Measurements from ENCODE around the gene PIP4K2C.

- TF ChIP-seq CTCF (IDR thresholded peaks at IDR 0.05) = no peak
- TF ChIP-seq POLR2A (IDR thresholded peaks at IDR 0.05) = no peak
Measured at GRCh38 chr12:57624441-57625220, 33.6 kb downstream of the PIP4K2C start.
